HepG2 (cell line): ENCODE results near the gene CD93. TPM values are rescaled to one million over a fixed set of nuclear protein-coding genes. Genes with fewer than 3 reads are reported as not detected.

Experiments
- ATAC-seq: fragments of 200-7000 bp; cut with Tn5 transposase; 3 replicates; pipeline ENCODE4 v1.9.1; 2020; ENCODE audit warnings: mild to moderate bottlenecking, moderate library complexity
- BruUV-seq: library from RNA; stranded (reverse); fragments of 400-500 nt; replicated peaks from 2 replicates; lab custom pipeline; 2021; lab: Mats Ljungman, UMichigan
- CTCF ChIA-PET: fragments of 300-600 bp; formaldehyde crosslinking; extraction: SDS; loops from one replicate; lab custom pipeline; 2021; ENCODE audit warnings: low total read pairs, inconsistent platforms, low intra/inter-chr PET ratio; lab: Yijun Ruan, JAX
- POLR2A ChIA-PET: fragments of 350-600 bp; sonication (Branson Sonifier 250); formaldehyde crosslinking; loops from one replicate; lab custom pipeline; 2020; ENCODE audit warnings: antibody characterized with exemption, inconsistent platforms; lab: Yijun Ruan, JAX
- DNase-seq: peaks from one replicate; pipeline ENCODE4 v3.0.0-alpha.2; 2015; ENCODE audit warnings: low spot score
- FAIRE-seq: peaks from 3 replicates; lab custom pipeline; 2011; peaks lifted over from hg19 to GRCh38; lab: Jason Lieb, UNC
- H2AFZ ChIP-seq: one replicate; pipeline ENCODE4 v1.6.1; 2011; ENCODE audit warnings: low read length, inconsistent platforms
- H3K27ac ChIP-seq: fragments of 300-600 bp; 3 replicates; pipeline ENCODE4 v1.8.0; 2011; ENCODE audit warnings: mixed run types, mild to moderate bottlenecking, mixed read lengths, low read length, inconsistent platforms; ENCODE audit not compliant: insufficient read depth; ENCODE audit errors: extremely low read length
- H3K27me3 ChIP-seq, 2 experiments: fragments of 200-600 bp in 1 of 2; 2 replicates in 1 of 2; 3 replicates in 1 of 2; pipeline versions ENCODE4 v1.6.0 to v1.8.0; 2011; ENCODE audit warnings: low read length in 2 of 2, mild to moderate bottlenecking in 2 of 2, moderate library complexity in 2 of 2, inconsistent platforms in 1 of 2; ENCODE audit not compliant: insufficient read depth in 2 of 2, control insufficient read depth in 1 of 2
- H3K36me3 ChIP-seq, 2 experiments: fragments of 200-600 bp in 1 of 2; replicated peaks in 1 of 2; 2 replicates in 1 of 2; 3 replicates in 1 of 2; pipeline versions ENCODE4 v1.5.1 to v1.8.0; 2011; ENCODE audit warnings: low read length in 2 of 2, inconsistent platforms in 1 of 2; ENCODE audit not compliant: insufficient read depth in 2 of 2, control insufficient read depth in 1 of 2
- H3K4me1 ChIP-seq: 2 replicates; pipeline ENCODE4 v1.5.1; 2012; ENCODE audit warnings: low read length, inconsistent platforms; ENCODE audit not compliant: insufficient read depth
- H3K4me2 ChIP-seq: 2 replicates; pipeline ENCODE4 v1.6.0; 2011; ENCODE audit warnings: low read depth, low read length, inconsistent platforms
- H3K4me3 ChIP-seq, 3 experiments: fragments of 200-600 bp in 1 of 3; sonication (generic), shearing (Covaris generic) in 1 of 3; replicated peaks in 1 of 3; 2 replicates each; pipeline ENCODE4 v1.5.1; 2011 to 2016; ENCODE audit warnings: low read length in 3 of 3, inconsistent platforms in 2 of 3, low read depth in 2 of 3, mild to moderate bottlenecking in 2 of 3, control low read depth in 1 of 3, mixed read lengths in 1 of 3; ENCODE audit not compliant: insufficient read depth in 1 of 3
- H3K79me2 ChIP-seq: one replicate; pipeline ENCODE4 v1.6.1; 2011; ENCODE audit warnings: low read length, inconsistent platforms; ENCODE audit not compliant: insufficient read depth
- H3K9ac ChIP-seq: 2 replicates; pipeline ENCODE4 v1.6.0; 2011; ENCODE audit warnings: mild to moderate bottlenecking, low read depth, low read length, inconsistent platforms; ENCODE audit not compliant: insufficient read depth
- H3K9me3 ChIP-seq: 2 replicates; pipeline ENCODE4 v1.5.1; 2012; ENCODE audit warnings: mild to moderate bottlenecking, low read length
- H4K20me1 ChIP-seq: 2 replicates; pipeline ENCODE4 v1.6.0; 2011; ENCODE audit warnings: inconsistent platforms, mild to moderate bottlenecking, low read length, moderate library complexity; ENCODE audit not compliant: insufficient read depth
- E2F1 ChIP-seq: sonication (generic); formaldehyde crosslinking; IDR thresholded peaks from 2 replicates; pipeline ENCODE4 v1.5.0; 2020; ENCODE audit warnings: missing genetic modification reagents
- FOXP4 ChIP-seq: sonication (generic); formaldehyde crosslinking; IDR thresholded peaks from 2 replicates; pipeline ENCODE4 v1.4.0; 2020; ENCODE audit warnings: missing genetic modification reagents
- HNF4A ChIP-seq: sonication (generic); formaldehyde crosslinking; IDR thresholded peaks from 2 replicates; pipeline ENCODE4 v1.4.0; 2020; ENCODE audit warnings: missing genetic modification reagents
- NFYB ChIP-seq: sonication (generic); formaldehyde crosslinking; IDR thresholded peaks from 2 replicates; pipeline ENCODE4 v1.4.0; 2020; ENCODE audit warnings: missing genetic modification reagents
- SRF ChIP-seq: IDR thresholded peaks from 2 replicates; pipeline ENCODE4 v1.6.1; 2011; ENCODE audit warnings: mild to moderate bottlenecking, low read depth, low read length, moderate library complexity
- ZBTB25 ChIP-seq: IDR thresholded peaks from 2 replicates; pipeline ENCODE4 v1.6.1; 2018; ENCODE audit warnings: missing genetic modification reagents
- ZNF704 ChIP-seq: sonication (generic); formaldehyde crosslinking; IDR thresholded peaks from 2 replicates; pipeline ENCODE4 v1.8.1; 2023; ENCODE audit warnings: mild to moderate bottlenecking, inconsistent platforms, moderate library complexity, missing genetic modification reagents, borderline replicate concordance
- WGBS: methylation state at CpG from one replicate; pipeline ENCODE4 v1.1.6; 2017; ENCODE audit warnings: low lambda C conversion rate; 5-methylcytosine and 5-hydroxymethylcytosine counted together
- in situ Hi-C: cut with HindIII; loops from 2 replicates; pipeline ENCODE4 v1.10.0; 2017; ENCODE audit warnings: low pct_unique_long_range_greater_than_20kb; ENCODE audit not compliant: extremely low pct_ligation_motif_present
- intact Hi-C: fragments of 100-400 bp; cut with micrococcal nuclease; formaldehyde crosslinking; loops from one replicate; pipeline ENCODE4 v1.10.0; 2022; ENCODE audit not compliant: unreplicated experiment
- polyA plus RNA-seq, 8 experiments: library from polyadenylated mRNA; depleted of rRNA in 3 of 8; stranded (reverse) in 7 of 8; unstranded in 1 of 8; fragments of >200 nt; fragmentation: Illumina TruSeq in 4 of 8; extraction: Trizol in 4 of 8; gene quantifications; 2 replicates each; pipeline versions ENCODE4 v1.2.1 to v1.2.3, GENCODE V29; 2011 to 2016; ENCODE audit warnings: low read depth in 4 of 8, missing spikeins in 1 of 8, mixed read lengths in 1 of 8; ENCODE audit not compliant: insufficient read depth in 1 of 8
- total RNA-seq, 5 experiments: library from RNA; depleted of rRNA; stranded (reverse); fragments of >200 nt; fragmentation: Illumina TruSeq; extraction: Trizol; gene quantifications; 2 replicates each; pipeline ENCODE4 v1.2.3, GENCODE V29; 2016; ENCODE audit warnings: low read depth in 1 of 5

Gene CD93
- total and polyA plus RNA-seq, 2 of the 13 experiments (the other 11 are each of a cell fraction or from before 2014, with no cell fraction given), result not detected

DNA sequence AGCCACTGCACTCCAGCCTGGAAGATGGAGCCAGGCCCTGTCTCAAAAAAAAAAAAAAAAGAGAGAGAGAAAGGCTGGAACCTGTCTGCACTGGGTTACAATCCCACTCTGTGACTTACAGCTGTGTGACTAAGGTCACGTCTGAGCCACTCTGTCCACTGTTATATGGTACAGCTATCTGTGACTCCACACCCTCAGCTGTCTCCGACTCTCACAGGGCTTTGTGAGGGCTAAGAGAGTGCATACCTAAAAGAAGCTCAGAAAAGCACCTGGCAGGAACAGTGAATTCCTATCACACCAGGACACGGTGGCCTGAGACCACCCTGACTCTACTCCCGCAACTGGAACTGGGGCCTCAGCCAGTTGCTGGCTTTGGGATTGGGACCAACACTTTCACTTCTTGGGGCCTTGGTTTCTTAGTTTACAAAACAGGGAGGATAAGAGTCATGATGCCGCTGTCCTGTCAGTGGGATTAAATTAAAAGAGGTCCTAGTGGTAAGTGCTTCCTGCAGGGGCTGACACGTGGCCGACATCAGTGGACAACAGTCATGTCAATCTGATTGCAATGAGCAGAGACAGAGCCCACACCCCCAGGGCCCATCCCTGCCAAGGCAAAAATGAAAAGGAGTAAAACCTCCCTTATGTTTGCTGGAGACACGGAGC lies 5.7 kb upstream of the CD93 start:
- Histone ChIP-seq H3K79me2 (no peaks in the 10 kb centered on the region), H3K36me3 (no peaks in the 10 kb centered on the region), H3K4me2 (no peak overlapping the region), H3K4me3 (no peak overlapping the region), H2AFZ (no peak overlapping the region), H3K9ac (no peak overlapping the region), H3K9me3 (no peaks in the 10 kb centered on the region), H3K4me1 (no peaks in the 10 kb centered on the region), H3K27me3 (peaks cover 4 to 32% of the 10 kb centered on the region in 2 experiments; a peak in 4 of 5 replicates), H3K27ac (no peak overlapping the region), H4K20me1 (no peaks in the 10 kb centered on the region)
- ATAC-seq (no peak; the same call in 2 of the 3 replicates), DNase-seq (no peak), FAIRE-seq (no peak)
- TF ChIP-seq ZBTB25 (CRISPR knock-in tag) (no peak), FOXP4 (no peak), SRF (no peak), ZNF704 (no peak), NFYB (CRISPR knock-in tag) (no peak), HNF4A (no peak), E2F1 (no peak)
- ChIA-PET CTCF (no interaction called here), POLR2A (interaction anchor here (0.7 kb wide), 1 partner anchor 1905 kb away, joined by 3 read pairs; no protein-coding TSS in a partner anchor)
- BruUV-seq, result no TSS peak
- WGBS, result 16% methylated on average over 8 of the region's 8 CpGs
- intact Hi-C loops (no loop called here), in situ Hi-C loops (no loop called here)
